H1 (cell line): ENCODE measurements around the gene USH2A. TPM values are rescaled to one million over a fixed set of nuclear protein-coding genes. Genes with fewer than 3 reads are reported as not detected.

Source experiments
- CTCF ChIA-PET: fragments of 300-600 bp; sonication (Branson Sonifier 250); formaldehyde crosslinking; loops from one replicate; lab custom pipeline; 2021; ENCODE audit not compliant: partially characterized antibody; lab: Charles Lee
- POLR2A ChIA-PET: fragments of 300-600 bp; sonication (Branson Sonifier 250); formaldehyde crosslinking; loops from one replicate; lab custom pipeline; 2021; ENCODE audit warnings: inconsistent platforms; ENCODE audit not compliant: partially characterized antibody; lab: Charles Lee
- DNase-seq, 2 experiments: peaks; one replicate each; pipeline versions ENCODE4 v3.0.0 to v3.0.0-alpha.2; 2010 to 2022; ENCODE audit warnings: low spot score in 2 of 2, low read depth in 1 of 2, mixed read lengths in 1 of 2
- FAIRE-seq: peaks from 2 replicates; lab custom pipeline; 2011; peaks lifted over from hg19 to GRCh38; lab: Jason Lieb, UNC
- H2AFZ ChIP-seq: 2 replicates; pipeline ENCODE4 v1.8.1; 2012; ENCODE audit warnings: low read length, inconsistent platforms
- H2AK5ac ChIP-seq: 2 replicates; pipeline ENCODE4 v1.6.1; 2013; ENCODE audit warnings: low read depth, low read length
- H2BK120ac ChIP-seq: replicated peaks from 2 replicates; pipeline ENCODE3; 2013; ENCODE audit warnings: low read depth, low read length, inconsistent platforms
- H2BK12ac ChIP-seq: 2 replicates; pipeline ENCODE4 v1.6.1; 2013; ENCODE audit warnings: low read depth, low read length
- H2BK15ac ChIP-seq: 2 replicates; pipeline ENCODE4 v1.6.1; 2013; ENCODE audit warnings: low read length
- H2BK20ac ChIP-seq: 2 replicates; pipeline ENCODE4 v1.6.1; 2013; ENCODE audit warnings: low read length
- H2BK5ac ChIP-seq: 2 replicates; pipeline ENCODE4 v1.6.1; 2013; ENCODE audit warnings: low read depth, low read length
- H3K14ac ChIP-seq: 2 replicates; pipeline ENCODE4 v1.6.1; 2013; ENCODE audit warnings: inconsistent platforms; ENCODE audit not compliant: insufficient read length
- H3K18ac ChIP-seq: 2 replicates; pipeline ENCODE4 v1.6.1; 2013; ENCODE audit warnings: low read length; ENCODE audit errors: extremely low read depth
- H3K23ac ChIP-seq: 2 replicates; pipeline ENCODE4 v1.6.1; 2013; ENCODE audit warnings: inconsistent platforms; ENCODE audit not compliant: insufficient read length
- H3K23me2 ChIP-seq: 2 replicates; pipeline ENCODE4 v1.6.1; 2013; ENCODE audit warnings: low read depth, low read length
- H3K27ac ChIP-seq: 2 replicates; pipeline ENCODE4 v1.6.1; 2011; ENCODE audit warnings: low read depth, low read length, inconsistent platforms
- H3K27me3 ChIP-seq, 4 experiments: replicated peaks in 1 of 4; 1 replicate in 1 of 4; 2 replicates in 3 of 4; pipeline versions ENCODE4 v1.6.1 to v1.8.1; 2011 to 2013; ENCODE audit warnings: low read length in 3 of 4, mild to moderate bottlenecking in 3 of 4, inconsistent platforms in 2 of 4, mixed read lengths in 2 of 4, moderate library complexity in 1 of 4; ENCODE audit not compliant: control insufficient read depth in 3 of 4, insufficient read depth in 3 of 4; ENCODE audit errors: extremely low read depth in 1 of 4
- H3K36me3 ChIP-seq, 4 experiments: 2 replicates each; pipeline versions ENCODE4 v1.6.1 to v1.8.1; 2011 to 2013; ENCODE audit warnings: mild to moderate bottlenecking in 4 of 4, low read length in 3 of 4, moderate library complexity in 2 of 4, control low read depth in 1 of 4, inconsistent platforms in 1 of 4; ENCODE audit not compliant: insufficient read depth in 4 of 4, control insufficient read depth in 2 of 4
- H3K4ac ChIP-seq: replicated peaks from 2 replicates; pipeline ENCODE3; 2013; ENCODE audit warnings: low read length, low read depth, mixed read lengths, inconsistent platforms; ENCODE audit not compliant: insufficient read length
- H3K4me1 ChIP-seq, 4 experiments: replicated peaks in 1 of 4; 1 replicate in 1 of 4; 2 replicates in 3 of 4; pipeline versions ENCODE4 v1.6.1 to v1.8.1; 2011 to 2013; ENCODE audit warnings: low read length in 3 of 4, inconsistent platforms in 2 of 4, mixed read lengths in 1 of 4; ENCODE audit not compliant: insufficient read depth in 4 of 4, control insufficient read depth in 3 of 4
- H3K4me2 ChIP-seq, 2 experiments: 2 replicates each; pipeline versions ENCODE4 v1.6.1 to v1.8.1; 2011 to 2013; ENCODE audit warnings: low read depth in 2 of 2, low read length in 2 of 2, control low read depth in 1 of 2, inconsistent platforms in 1 of 2, mild to moderate bottlenecking in 1 of 2; ENCODE audit not compliant: insufficient read depth in 1 of 2
- H3K4me3 ChIP-seq, 4 experiments: fragments of 200-600, 300-600 bp in 1 of 4; sonication (generic), shearing (Covaris generic), sonication (Bioruptor Twin) in 1 of 4; 2 replicates each; pipeline versions ENCODE4 v1.5.1 to v1.8.1; 2011 to 2016; ENCODE audit warnings: low read length in 4 of 4, low read depth in 3 of 4, control low read depth in 2 of 4, inconsistent platforms in 2 of 4, mild to moderate bottlenecking in 2 of 4, mixed read lengths in 1 of 4, moderate library complexity in 1 of 4; ENCODE audit not compliant: insufficient read depth in 2 of 4; ENCODE audit errors: extremely low read depth in 1 of 4
- H3K56ac ChIP-seq: replicated peaks from 2 replicates; pipeline ENCODE3; 2013; ENCODE audit warnings: low read depth, mild to moderate bottlenecking, mixed read lengths, low read length, inconsistent platforms; ENCODE audit not compliant: insufficient read length
- H3K79me1 ChIP-seq: 2 replicates; pipeline ENCODE4 v1.6.1; 2013; ENCODE audit warnings: low read depth, low read length, control low read depth
- H3K79me2 ChIP-seq, 2 experiments: 2 replicates each; pipeline versions ENCODE4 v1.6.1 to v1.8.1; 2012 to 2013; ENCODE audit warnings: low read length in 2 of 2, mild to moderate bottlenecking in 2 of 2, inconsistent platforms in 1 of 2; ENCODE audit not compliant: insufficient read depth in 2 of 2, control insufficient read depth in 1 of 2
- H3K9ac ChIP-seq, 4 experiments: replicated peaks in 1 of 4; 1 replicate in 1 of 4; 2 replicates in 3 of 4; pipeline versions ENCODE4 v1.6.1 to v1.8.1; 2011 to 2013; ENCODE audit warnings: low read depth in 3 of 4, low read length in 3 of 4, control low read depth in 2 of 4, mild to moderate bottlenecking in 2 of 4, moderate library complexity in 2 of 4, inconsistent platforms in 1 of 4; ENCODE audit errors: extremely low read depth in 1 of 4
- H3K9me3 ChIP-seq, 2 experiments: 2 replicates each; pipeline versions ENCODE4 v1.6.1 to v1.8.1; 2012 to 2013; ENCODE audit warnings: mild to moderate bottlenecking in 2 of 2, moderate library complexity in 2 of 2, control low read depth in 1 of 2, inconsistent platforms in 1 of 2, low read depth in 1 of 2, low read length in 1 of 2, mixed read lengths in 1 of 2; ENCODE audit not compliant: insufficient read depth in 2 of 2
- H4K20me1 ChIP-seq, 2 experiments: replicated peaks in 1 of 2; 2 replicates each; pipeline versions ENCODE3 to v1.8.1; 2011 to 2013; ENCODE audit warnings: inconsistent platforms in 2 of 2, low read length in 2 of 2, mild to moderate bottlenecking in 1 of 2; ENCODE audit not compliant: insufficient read depth in 2 of 2, control insufficient read depth in 1 of 2
- H4K5ac ChIP-seq: 2 replicates; pipeline ENCODE4 v1.6.1; 2013; ENCODE audit warnings: low read length, low read depth, mixed read lengths, inconsistent platforms; ENCODE audit not compliant: insufficient read length
- H4K8ac ChIP-seq: 2 replicates; pipeline ENCODE4 v1.8.0; 2013; ENCODE audit warnings: mild to moderate bottlenecking, moderate library complexity, low read length, inconsistent platforms; ENCODE audit not compliant: insufficient read depth; ENCODE audit errors: extremely low read depth
- H4K91ac ChIP-seq: replicated peaks from 2 replicates; pipeline ENCODE3; 2013; ENCODE audit warnings: low read length, mixed read lengths, inconsistent platforms; ENCODE audit not compliant: insufficient read length
- CTBP2 ChIP-seq: IDR thresholded peaks from 2 replicates; pipeline ENCODE4 v1.7.0; 2011; ENCODE audit warnings: borderline replicate concordance, mild to moderate bottlenecking, moderate library complexity, mixed read lengths, low read length; ENCODE audit not compliant: insufficient read depth, insufficient read length
- WGBS, 2 experiments: shearing (Covaris generic) in 1 of 2; methylation state at CpG; one replicate each; pipeline versions ENCODE4 v1.1.6 to v1.1.7; 2013 to 2015; ENCODE audit warnings: low lambda C conversion rate in 2 of 2, mixed read lengths in 2 of 2, inconsistent platforms in 1 of 2, low coverage in 1 of 2, missing lambda C conversion rate in 1 of 2; ENCODE audit not compliant: insufficient replicate concordance in 2 of 2, insufficient coverage in 1 of 2, insufficient read length in 1 of 2; ENCODE audit errors: extremely low coverage in 1 of 2, missing lambda C conversion rate in 1 of 2; 5-methylcytosine and 5-hydroxymethylcytosine counted together
- polyA plus RNA-seq, 7 experiments: library from polyadenylated mRNA; depleted of rRNA in 3 of 7; stranded (reverse) in 5 of 7; unstranded in 2 of 7; fragments of >200 nt in 5 of 7; fragments of 200-250 nt in 2 of 7; gene quantifications; 1 replicate in 5 of 7; 2 replicates in 1 of 7; 4 replicates in 1 of 7; pipeline versions ENCODE4 v1.2.1 to v1.2.3, GENCODE V29; 2011 to 2013; ENCODE audit warnings: missing spikeins in 2 of 7, mixed read lengths in 2 of 7
- total RNA-seq: library from RNA; stranded (reverse); fragmentation: NEBNext Ultra II Directional; extraction: Animal tissue kit (Norgen Biotek cat#: 25700); gene quantifications from 2 replicates; pipeline ENCODE4 v1.2.1, GENCODE V29; 2021

USH2A gene
- total and polyA plus RNA-seq, 2 of the 8 experiments (the other 6 are each of a cell fraction or from before 2014, with no cell fraction given) = 0.02 to 0.17 TPM

DNA sequence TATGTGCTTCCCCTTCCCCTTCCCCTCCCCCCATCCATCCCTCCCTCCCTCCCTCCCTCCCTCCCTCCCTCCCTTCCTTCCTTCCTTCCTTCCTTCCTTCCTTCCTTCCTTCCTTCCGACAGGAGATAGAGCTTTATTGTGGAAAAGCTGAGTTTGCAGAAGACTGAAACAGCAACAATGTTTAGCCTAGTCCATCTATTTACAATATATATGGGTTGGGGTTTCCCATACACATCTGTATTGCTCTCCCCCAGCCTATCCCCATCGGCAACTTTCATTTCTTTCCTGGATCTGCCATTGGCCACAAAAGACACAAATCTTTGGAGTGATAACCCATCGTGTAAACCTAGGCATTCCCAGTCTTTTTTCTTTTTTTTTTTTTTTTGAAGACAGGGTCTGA is 222.3 kb downstream of the USH2A start:
- Histone ChIP-seq H3K9me3 (no peaks in the 10 kb centered on the region), H4K5ac (no peak overlapping the region), H3K23ac (no peak overlapping the region), H2AK5ac (no peak overlapping the region), H3K27me3 (no peaks in the 10 kb centered on the region), H3K4ac (no peak overlapping the region), H2AFZ (no peak overlapping the region), H2BK12ac (no peak overlapping the region), H3K4me3 (no peak overlapping the region), H3K56ac (no peak overlapping the region), H3K4me1 (no peaks in the 10 kb centered on the region), H4K20me1 (no peaks in the 10 kb centered on the region), H2BK20ac (no peak overlapping the region), H2BK15ac (no peak overlapping the region), H3K14ac (no peak overlapping the region), H3K18ac (no peak overlapping the region), H2BK5ac (no peak overlapping the region), H3K79me2 (no peaks in the 10 kb centered on the region), H4K8ac (no peak overlapping the region), H3K79me1 (no peaks in the 10 kb centered on the region), H3K36me3 (no peaks in the 10 kb centered on the region), H3K4me2 (no peak overlapping the region), H3K23me2 (no peaks in the 10 kb centered on the region), H2BK120ac (no peak overlapping the region), H3K27ac (no peak overlapping the region), H3K9ac (no peak overlapping the region), H4K91ac (no peak overlapping the region)
- 83% methylated on average over 2 of the region's 3 CpGs; no CpG with 5 or more reads in 1 of the 2 experiments for WGBS, 2 experiments
- FAIRE-seq (no peak), DNase-seq (no peak)
- ChIA-PET CTCF (no interaction called here), POLR2A (no interaction called here)
- no peak for TF ChIP-seq CTBP2
